Stimulated activated CD8-positive, alpha-beta memory T cell treated with anti-CD3 and anti-CD28 coated beads, Interleukin-7, amount 100 ng/mL, for 48 hours (primary cell): ENCODE measurements around the gene METRNL.
"Not testable (repeated sequence)": the region's sequence is repeated elsewhere in the genome, so short reads cannot be mapped to it uniquely, and the experiment has no call there.

ENCODE experiments used
- DNase-seq, 2 donors: peaks; one replicate each; pipeline ENCODE4 v3.0.0-alpha.2; 2020; ENCODE audit warnings: low read depth in 1 of 2; ENCODE audit errors: extremely low read depth in 1 of 2

The METRNL gene

GRCh38 chr17:83065660-83066542 lies 13.5 kb upstream of the METRNL start:
- DNase-seq: no peak

GRCh38 chr17:83066543-83066890 lies 12.9 kb upstream of the METRNL start:
- DNase-seq: not testable (repeated sequence)

- no peak for DNase-seq
These were observed 12.2 kb upstream of the METRNL start for GRCh38 chr17:83067071-83067717.

- DNase-seq: no peak
These were observed 11.6 kb upstream of the METRNL start for GRCh38 chr17:83067718-83068261.

- DNase-seq: no peak
These were observed 10.5 kb upstream of the METRNL start for GRCh38 chr17:83068641-83069570.

GRCh38 chr17:83069571-83069906 lies 9.9 kb upstream of the METRNL start:
- no peak for DNase-seq

GRCh38 chr17:83069931-83070742 lies 9.3 kb upstream of the METRNL start:
- DNase-seq: no peak

GRCh38 chr17:83070800-83071341 lies 8.5 kb upstream of the METRNL start:
- no peak for DNase-seq

- DNase-seq: no peak
These were observed 8.0 kb upstream of the METRNL start for GRCh38 chr17:83071365-83071764.

- no peak for DNase-seq
These were observed 7.3 kb upstream of the METRNL start for GRCh38 chr17:83071966-83072562.

- no peak for DNase-seq
These were observed 6.6 kb upstream of the METRNL start for GRCh38 chr17:83072600-83073358.

- no peak for DNase-seq
These were observed 5.9 kb upstream of the METRNL start for GRCh38 chr17:83073389-83074063.

- no peak for DNase-seq
These were observed 4.8 kb upstream of the METRNL start for GRCh38 chr17:83074486-83075223.

- no peak for DNase-seq
These were observed 4.0 kb upstream of the METRNL start for GRCh38 chr17:83075270-83075880.

GRCh38 chr17:83076938-83077337 lies 2.5 kb upstream of the METRNL start:
- no peak for DNase-seq

- DNase-seq: no peak
These were observed 2.0 kb upstream of the METRNL start for GRCh38 chr17:83077411-83077810.

GRCh38 chr17:83077939-83078338 lies 1.5 kb upstream of the METRNL start:
- DNase-seq: no peak
